Myocyte (in vitro differentiated cells): ENCODE measurements around the gene TLR5. TPM values are rescaled to one million over a fixed set of nuclear protein-coding genes. Genes with fewer than 3 reads are reported as not detected.
"Not testable (repeated sequence)": the region's sequence is repeated elsewhere in the genome, so short reads cannot be mapped to it uniquely, and the experiment has no call there.

Experiments used
- DNase-seq: peaks from one replicate; pipeline ENCODE4 v3.0.0-alpha.2; 2012; ENCODE audit warnings: low read depth
- polyA plus RNA-seq: library from polyadenylated mRNA; unstranded; fragments of >200 nt; gene quantifications from one replicate; pipeline ENCODE4 v1.2.1, GENCODE V29; 2012; ENCODE audit warnings: missing spikeins
- total RNA-seq: library from RNA; depleted of rRNA; stranded (reverse); fragments of >200 nt; gene quantifications from 2 replicates; pipeline ENCODE4 v1.2.3, GENCODE V29; 2014

Gene TLR5, protein sequence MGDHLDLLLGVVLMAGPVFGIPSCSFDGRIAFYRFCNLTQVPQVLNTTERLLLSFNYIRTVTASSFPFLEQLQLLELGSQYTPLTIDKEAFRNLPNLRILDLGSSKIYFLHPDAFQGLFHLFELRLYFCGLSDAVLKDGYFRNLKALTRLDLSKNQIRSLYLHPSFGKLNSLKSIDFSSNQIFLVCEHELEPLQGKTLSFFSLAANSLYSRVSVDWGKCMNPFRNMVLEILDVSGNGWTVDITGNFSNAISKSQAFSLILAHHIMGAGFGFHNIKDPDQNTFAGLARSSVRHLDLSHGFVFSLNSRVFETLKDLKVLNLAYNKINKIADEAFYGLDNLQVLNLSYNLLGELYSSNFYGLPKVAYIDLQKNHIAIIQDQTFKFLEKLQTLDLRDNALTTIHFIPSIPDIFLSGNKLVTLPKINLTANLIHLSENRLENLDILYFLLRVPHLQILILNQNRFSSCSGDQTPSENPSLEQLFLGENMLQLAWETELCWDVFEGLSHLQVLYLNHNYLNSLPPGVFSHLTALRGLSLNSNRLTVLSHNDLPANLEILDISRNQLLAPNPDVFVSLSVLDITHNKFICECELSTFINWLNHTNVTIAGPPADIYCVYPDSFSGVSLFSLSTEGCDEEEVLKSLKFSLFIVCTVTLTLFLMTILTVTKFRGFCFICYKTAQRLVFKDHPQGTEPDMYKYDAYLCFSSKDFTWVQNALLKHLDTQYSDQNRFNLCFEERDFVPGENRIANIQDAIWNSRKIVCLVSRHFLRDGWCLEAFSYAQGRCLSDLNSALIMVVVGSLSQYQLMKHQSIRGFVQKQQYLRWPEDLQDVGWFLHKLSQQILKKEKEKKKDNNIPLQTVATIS
- total RNA-seq: 0.75 and 2.3 TPM in 2 replicates
- 0.26 TPM for polyA plus RNA-seq

DNA sequence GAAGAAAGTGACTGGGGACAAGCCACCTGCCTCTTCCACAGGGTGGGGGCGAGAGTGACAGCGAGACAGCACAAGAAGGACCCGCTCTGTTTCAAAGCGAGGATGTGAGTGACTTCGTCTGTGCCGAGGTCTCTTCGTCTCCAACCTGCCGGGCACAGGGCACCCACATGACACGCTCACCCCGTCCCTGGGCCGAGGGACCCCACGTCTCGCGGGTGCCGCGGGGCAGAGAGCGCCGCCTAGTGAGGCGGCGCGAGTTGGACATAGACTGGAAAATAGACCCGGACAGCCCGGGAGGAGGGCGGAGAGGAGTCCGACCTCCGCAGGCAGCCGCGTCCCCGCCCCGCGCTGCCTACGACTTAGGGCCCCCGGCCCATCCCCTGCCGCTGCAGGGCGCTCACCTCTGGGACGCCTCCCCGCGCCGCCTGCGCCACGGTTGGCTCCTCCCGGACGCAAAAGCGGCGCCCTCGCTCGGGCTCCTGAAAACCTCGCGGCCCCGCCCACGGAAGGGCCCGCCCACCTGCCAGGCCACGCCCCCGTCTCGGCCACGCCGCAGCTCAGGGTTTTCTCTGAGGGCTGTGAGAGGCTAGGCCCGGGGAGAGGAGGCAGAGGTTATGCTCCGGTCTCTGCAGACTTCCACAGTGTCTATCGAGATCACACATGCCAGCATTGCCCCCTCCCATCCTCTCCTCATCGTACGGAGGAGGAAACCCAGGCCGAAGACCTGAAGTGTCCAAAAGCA, at the start of gene TLR5:
TSS of gene TLR5 (minus strand) at position 454 of the 742 bp plus-strand sequence. CDS start 30,217 bp downstream, outside the sequence.
- peak; percentile 58 for DNase-seq

DNA sequence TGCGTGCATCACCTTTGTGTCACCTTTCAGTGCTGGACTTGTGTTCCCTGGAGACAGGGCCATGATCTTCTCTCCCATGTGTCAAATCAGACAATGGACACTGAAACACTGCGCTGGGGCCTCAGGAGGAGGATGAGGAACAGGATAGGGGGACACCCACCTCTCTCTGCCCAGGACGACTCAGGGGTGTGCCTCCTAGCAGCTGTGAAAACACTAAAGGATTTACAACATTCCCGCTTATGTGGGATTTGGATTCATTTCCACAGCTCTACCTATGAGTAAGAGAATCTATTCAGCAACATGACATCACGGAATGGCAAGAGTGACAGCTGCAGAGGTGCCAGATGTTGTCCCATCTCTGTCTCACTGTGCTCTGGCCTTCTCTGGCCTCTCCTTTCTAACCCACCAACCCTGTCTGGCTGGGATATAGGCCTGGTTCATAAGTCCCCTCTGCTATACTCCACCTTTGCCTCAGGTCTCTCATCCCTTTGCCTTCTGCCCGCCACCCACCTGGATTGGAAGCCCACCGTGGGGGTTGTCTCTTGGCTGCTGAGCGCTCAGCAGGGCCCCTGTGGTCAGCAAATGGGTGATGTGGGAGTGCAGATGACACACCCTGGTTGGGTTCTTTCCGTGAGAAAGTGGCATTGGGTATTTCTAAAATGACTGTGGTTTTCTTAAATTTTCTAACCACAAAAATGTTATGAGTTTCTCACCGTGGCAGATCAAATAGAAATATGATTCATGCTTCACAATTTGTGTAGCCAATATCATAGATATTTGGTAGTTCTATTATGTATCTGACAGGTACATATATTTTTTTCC, 47.1 kb upstream of the TLR5 start:
- DNase-seq: peak; percentile 90

DNA sequence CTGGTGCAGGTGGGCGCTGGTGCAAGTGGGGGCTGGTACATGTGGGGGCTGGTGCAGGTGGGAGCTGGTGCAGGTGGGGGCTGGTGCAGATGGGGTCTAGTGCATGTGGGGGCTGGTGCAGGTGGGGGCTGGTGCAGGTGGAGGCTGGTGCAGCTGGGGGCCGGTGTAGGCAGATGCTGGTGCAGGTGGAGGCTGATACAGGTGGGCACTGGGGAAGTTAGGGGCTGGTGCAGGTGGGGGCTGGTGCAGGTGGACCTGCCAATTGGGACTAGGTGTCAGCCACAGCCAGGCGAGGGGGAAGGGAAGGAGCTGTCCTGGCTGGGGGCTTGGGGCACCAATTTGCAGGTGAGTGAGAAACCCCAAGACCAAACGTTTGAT, 46.5 kb upstream of the TLR5 start:
- no peak for DNase-seq

DNA sequence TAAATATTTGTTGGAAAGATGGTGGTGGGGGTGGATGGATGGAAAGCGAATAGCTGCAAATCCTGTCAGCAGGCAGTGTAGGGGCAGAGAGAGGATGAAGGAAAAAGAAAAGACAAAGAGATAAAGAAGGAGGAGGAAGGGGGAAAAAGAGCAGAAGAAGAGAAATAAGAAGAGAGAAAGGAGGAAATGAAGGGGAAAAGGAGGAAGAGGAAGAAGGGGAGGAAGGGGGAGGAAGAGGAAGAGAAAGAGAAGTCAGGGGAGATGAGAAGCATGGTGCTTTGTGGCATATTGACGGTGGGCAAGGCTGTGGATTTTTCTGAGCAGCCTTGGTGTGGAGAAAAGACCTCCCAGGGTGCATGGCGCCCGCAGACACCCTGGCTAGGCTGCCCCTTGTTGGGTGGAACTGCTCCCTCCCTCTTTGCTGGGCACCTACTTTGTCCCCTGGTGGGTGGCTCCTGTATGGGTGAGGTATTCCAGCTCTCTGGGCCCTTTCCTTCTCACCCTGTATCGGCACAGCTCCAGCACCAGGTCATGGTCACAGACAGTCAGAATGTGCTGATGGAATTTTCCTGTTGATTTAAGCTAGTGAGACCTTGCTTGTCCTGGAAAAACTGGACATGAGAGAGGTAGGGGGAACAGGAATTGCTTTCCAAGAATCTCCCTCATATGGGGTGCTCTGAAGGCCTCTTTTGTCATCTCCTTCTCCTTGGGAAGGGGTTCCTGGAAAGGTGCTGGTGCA, 45.7 kb upstream of the TLR5 start:
- no peak for DNase-seq

DNA sequence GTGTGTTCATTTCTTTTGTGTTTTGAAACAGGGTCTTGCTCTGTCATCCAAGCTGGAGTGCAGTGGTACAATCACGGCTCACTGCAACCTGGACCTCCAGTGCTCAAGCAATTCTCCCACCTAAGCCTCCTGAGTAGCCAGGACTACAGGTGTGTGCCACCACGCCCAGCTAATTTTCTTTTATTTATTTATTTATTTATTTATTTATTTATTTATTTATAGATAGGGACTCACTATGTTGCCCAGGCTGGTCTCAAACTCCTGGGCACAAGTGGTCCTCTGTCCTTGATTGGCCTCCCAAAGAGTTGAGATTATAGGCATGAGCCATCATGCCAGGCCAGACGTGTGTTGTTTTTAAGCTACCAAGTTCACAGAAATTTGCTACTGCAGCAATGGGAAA, 43.8 kb upstream of the TLR5 start:
- DNase-seq: no peak

DNA sequence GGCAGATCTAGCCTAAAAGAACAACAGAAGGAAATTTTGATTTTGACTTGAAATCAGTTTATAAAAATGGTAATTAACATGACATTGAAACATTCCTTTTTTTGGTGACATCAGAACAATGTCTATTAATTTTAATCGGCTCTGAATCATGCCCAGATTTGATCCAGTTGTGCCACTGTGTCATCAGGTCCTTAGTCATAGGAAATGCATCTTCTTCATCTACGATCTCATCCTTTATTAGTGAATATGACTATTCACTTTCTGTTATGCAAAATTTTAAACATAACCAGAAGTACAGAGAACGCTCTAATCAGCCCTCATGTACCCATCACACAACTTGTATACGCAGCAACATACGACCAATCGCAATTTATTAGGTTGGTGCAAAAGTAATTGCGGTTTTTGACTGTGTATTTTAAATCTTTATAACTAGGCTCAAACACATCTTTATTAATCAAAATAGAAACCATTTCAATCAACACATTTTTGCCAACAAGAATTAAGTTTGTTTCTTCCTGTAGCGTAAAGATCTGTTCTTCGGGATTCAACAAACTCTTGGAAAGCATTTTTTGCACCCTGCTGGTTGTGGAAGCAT, 40.3 kb upstream of the TLR5 start:
- DNase-seq: no peak

DNA sequence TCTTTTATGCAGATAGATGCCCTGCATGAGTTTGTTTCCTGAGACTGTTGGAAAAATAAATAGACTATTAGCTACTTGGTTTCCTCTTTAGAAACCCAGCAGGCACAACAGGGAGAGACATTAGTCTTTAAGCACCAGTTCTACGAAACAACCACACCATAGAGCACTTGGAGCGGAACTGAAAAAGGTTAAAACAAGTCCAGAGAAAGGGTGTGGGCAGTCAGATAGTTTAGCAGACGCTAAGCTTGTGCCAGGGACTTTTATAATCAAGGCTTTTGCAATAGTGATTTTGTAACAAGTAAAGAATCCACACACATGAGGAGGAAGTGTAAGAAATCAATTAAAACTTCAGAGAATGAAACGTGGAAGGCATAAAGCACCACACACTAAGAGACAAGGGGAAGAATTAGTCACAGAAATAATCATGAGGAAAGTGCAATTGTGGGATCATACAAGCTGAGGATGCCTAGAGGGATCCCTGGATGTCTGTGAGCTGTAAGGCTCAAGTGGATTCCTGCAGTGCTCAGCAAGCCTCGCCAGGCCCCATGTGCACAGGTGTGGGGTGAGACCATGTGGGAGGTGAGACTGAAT, 37.8 kb upstream of the TLR5 start:
- no peak for DNase-seq

DNA sequence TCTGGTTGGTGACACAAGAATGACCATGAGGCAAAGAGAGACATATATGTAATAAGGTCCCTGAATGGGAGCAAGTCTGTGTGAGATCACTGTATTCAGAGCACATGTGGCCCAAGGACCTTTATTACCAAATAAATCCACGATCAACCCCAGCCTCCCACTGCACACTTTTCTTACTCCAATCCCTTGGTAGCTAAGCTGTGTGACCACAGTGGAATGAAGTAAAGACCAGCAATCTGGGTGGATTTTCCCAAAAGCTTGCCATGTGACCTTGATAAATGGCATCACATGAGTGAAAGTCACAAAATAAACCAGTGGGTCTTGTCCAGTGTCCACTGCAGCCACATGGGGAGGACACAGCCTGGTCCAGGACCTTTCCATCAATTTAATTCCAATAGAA, 36.7 kb upstream of the TLR5 start:
- no peak for DNase-seq

DNA sequence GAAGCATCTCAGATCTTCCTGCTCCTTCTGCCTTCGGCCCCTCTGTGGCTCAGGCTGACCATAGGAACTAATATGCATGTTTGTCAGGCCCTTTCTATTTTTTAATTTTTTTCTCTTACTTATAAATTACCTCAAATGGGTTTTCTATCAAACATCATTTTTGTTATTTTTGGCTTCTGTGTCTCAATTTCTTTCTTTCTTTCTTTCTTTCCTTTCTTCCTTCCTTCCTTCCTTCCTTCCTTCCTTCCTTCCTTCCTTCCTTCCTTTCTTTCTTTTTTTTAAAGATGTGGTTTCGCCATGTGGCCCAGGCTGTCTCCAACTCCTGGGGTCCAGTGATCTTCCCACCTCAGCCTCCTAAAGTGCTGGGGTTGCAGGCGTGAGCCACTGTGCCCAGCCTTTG, 36.2 kb upstream of the TLR5 start:
- DNase-seq: no peak

DNA sequence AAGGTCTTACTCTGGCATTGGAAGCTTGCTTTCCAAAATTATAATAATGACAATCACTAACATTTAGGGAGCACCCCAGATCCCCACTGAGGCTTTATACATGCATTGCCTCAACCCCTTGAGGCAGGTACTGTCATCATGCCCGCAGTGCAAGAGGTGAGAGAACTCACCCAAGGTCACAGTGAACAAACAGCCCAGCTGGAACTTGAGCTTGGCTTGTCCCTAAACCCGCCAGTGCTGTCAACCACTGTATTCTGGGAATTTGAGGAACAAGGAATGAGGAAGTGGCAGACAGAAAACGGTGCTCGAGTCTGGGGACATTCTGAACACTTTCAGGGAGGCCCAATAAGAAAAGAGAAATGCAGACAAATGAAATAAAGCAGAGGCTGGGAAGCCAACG, 34.6 kb upstream of the TLR5 start:
- no peak for DNase-seq

DNA sequence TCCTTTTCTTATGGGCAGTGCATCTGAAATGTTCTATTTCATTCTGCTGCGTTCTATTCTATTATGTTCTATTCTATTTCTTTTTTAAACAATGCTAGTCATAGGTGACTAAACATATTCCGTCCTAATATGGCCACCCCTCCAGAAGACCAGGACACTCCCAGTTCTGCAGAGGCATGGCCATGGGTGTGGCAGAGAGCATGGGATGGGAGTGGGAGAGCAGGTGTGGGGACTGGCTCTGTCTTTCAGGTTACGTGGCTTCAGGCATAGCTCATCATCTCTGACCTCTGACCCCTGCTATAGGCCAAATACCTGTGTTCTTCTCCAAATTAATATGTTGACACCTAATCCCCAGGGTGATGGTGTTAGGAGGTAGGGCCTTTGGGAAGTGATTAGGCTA, 33.4 kb upstream of the TLR5 start:
- DNase-seq: no peak

DNA sequence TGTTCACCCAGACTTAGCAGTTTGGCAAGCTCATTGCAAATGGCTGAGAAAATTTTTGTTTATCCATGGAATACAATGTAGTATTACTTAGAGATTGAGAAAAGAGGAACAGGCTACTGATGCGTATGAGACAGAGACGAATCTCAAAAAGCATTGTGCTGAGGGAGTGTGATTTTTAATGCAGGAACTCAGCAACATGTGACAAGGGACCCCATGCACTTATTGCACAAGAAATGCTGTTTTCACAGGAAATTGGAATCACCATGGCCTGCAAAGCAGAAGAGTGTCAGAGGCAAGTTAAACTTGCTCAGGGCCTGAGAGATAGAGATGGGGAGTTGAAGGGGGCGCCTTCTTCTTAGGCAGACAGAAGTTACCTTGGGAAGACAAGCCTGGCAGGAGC, 32.6 kb upstream of the TLR5 start:
- no peak for DNase-seq

DNA sequence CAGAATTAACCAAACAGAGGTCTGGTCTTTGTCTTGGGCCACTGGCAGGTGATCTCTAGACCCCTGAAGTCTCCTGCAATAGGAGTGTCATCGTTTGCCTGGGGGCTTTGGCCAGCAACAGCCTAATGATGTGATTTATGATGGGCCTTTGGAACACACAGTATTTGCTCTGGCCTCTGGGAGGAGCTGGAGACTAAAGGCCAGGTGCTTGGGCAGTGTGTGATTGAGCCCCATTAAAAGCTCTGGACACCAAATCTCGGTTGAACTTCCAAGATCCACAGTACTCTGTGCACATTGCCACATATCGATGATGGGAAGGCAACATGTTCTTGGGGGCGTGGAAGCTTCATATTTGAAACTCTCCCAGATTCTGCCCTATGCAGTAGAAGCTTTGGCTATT, 32.0 kb upstream of the TLR5 start:
- no peak for DNase-seq

DNA sequence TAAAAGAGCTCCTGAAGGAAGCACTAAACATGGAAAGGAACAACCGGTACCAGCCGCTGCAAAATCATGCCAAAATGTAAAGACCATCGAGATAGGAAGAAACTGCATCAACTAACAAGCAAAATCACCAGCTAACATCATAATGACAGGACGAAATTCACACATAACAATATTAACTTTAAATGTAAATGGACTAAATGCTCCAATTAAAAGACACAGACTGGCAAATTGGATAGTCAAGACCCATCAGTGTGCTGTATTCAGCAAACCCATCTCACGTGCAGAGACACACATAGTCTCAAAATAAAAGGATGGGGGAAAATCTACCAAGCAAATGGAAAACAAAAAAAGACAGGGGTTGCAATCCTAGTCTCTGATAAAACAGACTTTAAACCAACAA, 26.4 kb upstream of the TLR5 start:
- DNase-seq: not testable (repeated sequence)

DNA sequence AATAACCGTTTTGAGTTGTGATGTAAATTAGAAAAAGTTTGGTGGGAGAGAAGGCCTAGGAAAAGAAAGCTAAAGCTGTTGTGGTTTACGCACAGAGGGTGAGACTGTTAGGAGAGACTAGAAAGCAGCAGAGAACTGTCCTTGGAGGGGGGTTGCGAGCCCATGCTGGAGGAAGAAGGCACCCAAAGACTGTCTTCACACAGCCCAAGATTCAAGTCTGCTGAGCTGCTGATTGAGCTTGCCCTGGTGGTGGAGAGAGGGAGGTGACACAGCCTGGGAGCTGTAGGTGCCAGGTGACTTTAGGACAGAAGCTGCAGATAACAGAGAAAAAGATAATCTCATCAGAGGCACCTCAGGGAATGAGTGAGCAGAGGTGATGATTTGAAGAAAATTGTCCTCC, 18.3 kb upstream of the TLR5 start:
- no peak for DNase-seq

DNA sequence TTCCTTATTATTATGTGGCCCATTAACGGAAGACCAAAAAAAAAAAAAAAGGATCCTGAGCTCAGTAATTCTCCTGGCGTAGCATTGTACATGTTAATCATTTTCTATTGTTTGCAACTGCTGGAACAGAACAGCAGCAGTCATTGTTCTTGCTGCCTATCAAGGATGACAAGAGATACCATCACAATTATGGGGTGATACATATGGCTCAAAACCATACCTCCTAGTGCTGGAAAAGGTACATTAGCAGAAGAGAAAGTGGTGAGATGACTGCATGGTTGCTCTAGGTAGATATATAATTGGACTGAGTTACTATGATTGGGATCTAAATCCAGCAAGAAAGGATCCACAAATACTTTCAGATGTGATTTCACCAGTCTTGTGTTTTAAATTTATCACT, 13.3 kb upstream of the TLR5 start:
- no peak for DNase-seq

DNA sequence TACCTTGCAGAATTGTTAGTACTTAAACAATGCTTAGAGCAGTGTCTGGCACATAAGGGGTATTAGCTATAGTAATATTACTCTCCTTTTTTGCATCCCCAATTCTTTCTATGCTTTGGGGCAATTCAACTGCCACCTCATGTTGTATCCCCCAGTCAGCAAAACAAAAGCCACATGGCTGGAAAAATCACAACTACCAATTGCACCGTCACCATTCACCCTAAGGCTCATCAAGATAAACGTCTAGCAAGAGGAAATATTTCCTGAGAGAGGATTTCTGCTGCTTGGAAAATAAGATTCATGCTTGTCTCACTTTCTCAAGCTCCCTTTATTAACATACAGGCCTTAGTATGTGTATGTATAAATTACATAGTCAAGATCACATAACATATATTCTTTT, 12.1 kb upstream of the TLR5 start:
- no peak for DNase-seq

DNA sequence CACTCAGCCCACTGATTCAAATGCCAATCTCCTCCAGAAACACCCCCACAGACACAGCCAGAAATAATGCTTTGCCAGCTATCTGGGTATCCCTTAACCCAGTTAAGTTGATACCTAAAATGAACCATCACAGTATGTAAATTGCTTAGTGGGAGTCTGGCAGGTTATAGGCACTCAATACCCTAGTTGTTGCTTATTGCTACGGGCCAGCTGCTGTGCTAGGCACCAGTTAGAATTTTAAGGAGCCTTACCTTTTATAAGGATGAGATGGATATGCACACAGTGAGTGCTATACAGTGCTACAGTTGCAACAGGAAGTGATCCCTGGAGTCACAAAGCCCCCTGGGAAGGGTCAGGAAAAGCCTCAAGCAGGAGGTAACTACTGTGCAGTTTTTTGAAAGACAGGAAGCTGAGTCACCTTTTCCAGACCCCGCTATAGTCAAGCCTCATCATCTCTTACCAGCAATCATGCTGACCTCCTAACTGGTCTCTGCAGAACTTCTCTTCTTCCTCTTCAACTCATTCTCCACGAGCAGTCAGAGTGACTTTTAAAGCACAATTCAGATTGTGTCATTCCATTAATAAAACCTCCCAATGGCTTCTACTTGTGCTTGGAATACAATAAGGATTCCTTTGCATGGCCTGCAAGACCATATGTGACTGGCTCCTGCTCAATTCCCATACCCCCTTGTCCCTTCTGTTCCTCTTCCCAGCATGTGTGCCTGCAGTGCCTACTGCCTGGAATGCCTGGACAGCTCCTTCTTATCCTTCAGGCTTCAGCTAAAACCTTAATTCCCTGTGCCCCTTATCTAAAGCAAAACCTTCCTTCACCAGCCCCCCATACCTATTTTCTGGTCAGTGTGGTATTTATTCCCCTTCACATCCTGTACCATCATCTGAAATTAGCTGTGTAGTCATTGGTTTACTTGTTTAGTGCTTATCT, 10.4 kb upstream of the TLR5 start:
- DNase-seq: no peak
